Brain microvascular endothelial cell (primary cell): Measurements from ENCODE around the gene MATN1.

Experiments used
- DNase-seq: peaks from one replicate; pipeline ENCODE4 v3.0.0-alpha.2; 2020
- H3K27ac ChIP-seq: fragments of 250-450 bp; sonication (Bioruptor Pico); 2 replicates; pipeline ENCODE4 v1.5.1; 2020; ENCODE audit warnings: mild to moderate bottlenecking, moderate library complexity
- H3K27me3 ChIP-seq: fragments of 250-450 bp; sonication (Bioruptor Pico); replicated peaks from 2 replicates; pipeline ENCODE4 v1.5.1; 2020; ENCODE audit warnings: mild to moderate bottlenecking
- H3K36me3 ChIP-seq: fragments of 250-450 bp; sonication (Bioruptor Pico); replicated peaks from 2 replicates; pipeline ENCODE4 v1.5.1; 2020; ENCODE audit warnings: mild to moderate bottlenecking
- H3K4me3 ChIP-seq: 2 replicates; pipeline ENCODE4 v1.5.1; 2011; ENCODE audit warnings: low read depth, mild to moderate bottlenecking, control low read depth, low read length, moderate library complexity
- in situ Hi-C: cut with HindIII; loops from 2 replicates; pipeline ENCODE4 v1.10.0; 2017; ENCODE audit warnings: low sequenced_read_pairs, low pct_ligation_motif_present
- TF ChIP-seq, protein P1 (sequence below): IDR thresholded peaks from 2 replicates; pipeline ENCODE4 v1.5.1; 2011; ENCODE audit warnings: low read depth, mild to moderate bottlenecking, moderate library complexity, low read length, control low read depth, inconsistent platforms; ENCODE audit errors: missing control alignments

The MATN1 gene

DNA sequence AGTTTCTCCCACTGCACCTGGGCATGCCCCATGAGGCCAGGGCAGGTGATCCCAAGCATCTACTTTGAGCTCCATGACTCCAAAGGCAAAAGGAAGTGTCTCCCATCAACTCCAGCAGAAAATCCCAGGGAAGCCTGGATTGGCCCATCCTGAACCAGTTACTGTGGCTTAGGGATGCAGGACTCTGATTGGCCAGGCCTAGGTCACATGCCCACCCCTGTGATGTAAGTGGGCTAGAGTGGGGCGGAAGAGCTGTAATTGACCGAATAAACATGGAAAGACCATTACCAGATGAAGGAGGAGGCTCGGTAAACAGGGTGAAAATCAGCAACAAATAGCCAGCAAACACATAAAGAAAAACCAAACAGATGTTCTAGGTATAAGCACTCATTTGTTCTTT, 45.2 kb downstream of the MATN1 start:
- no peak overlapping the region for H3K27ac ChIP-seq
- no peaks in the 10 kb centered on the region for H3K27me3 ChIP-seq
- H3K4me3 ChIP-seq: no peak overlapping the region
- no peak for DNase-seq
- no peaks in the 10 kb centered on the region for H3K36me3 ChIP-seq
- in situ Hi-C loops: loop anchor here (25.0 kb wide), 1 partner anchor 1441 kb away; the partner anchor contains the start of genes MECR and PTPRU
- TF ChIP-seq, protein P1, sequence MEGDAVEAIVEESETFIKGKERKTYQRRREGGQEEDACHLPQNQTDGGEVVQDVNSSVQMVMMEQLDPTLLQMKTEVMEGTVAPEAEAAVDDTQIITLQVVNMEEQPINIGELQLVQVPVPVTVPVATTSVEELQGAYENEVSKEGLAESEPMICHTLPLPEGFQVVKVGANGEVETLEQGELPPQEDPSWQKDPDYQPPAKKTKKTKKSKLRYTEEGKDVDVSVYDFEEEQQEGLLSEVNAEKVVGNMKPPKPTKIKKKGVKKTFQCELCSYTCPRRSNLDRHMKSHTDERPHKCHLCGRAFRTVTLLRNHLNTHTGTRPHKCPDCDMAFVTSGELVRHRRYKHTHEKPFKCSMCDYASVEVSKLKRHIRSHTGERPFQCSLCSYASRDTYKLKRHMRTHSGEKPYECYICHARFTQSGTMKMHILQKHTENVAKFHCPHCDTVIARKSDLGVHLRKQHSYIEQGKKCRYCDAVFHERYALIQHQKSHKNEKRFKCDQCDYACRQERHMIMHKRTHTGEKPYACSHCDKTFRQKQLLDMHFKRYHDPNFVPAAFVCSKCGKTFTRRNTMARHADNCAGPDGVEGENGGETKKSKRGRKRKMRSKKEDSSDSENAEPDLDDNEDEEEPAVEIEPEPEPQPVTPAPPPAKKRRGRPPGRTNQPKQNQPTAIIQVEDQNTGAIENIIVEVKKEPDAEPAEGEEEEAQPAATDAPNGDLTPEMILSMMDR: no peak

DNA sequence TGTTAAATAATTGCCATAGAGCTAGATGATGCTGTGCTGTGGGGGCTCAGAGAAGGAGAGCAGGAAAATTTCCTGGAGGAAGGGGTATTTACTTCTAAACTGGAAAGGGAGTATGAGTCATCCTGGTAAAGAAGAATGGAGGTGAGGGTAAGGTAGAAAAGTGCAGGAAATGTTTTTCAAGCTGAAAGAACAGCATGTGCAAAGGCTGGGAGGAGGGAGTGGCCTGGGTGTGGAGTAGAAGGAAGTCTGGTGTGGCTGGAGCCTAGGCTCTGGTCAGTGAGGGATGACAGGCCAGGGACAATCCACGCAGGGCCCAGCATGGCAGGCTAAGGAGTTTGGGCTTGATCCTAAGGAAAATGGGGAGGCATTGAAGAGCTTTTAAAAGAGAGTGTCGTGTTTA, 45.9 kb downstream of the MATN1 start:
- Histone ChIP-seq H3K27ac (no peak overlapping the region), H3K27me3 (no peaks in the 10 kb centered on the region), H3K4me3 (no peak overlapping the region), H3K36me3 (no peaks in the 10 kb centered on the region)
- no peak for DNase-seq
- in situ Hi-C loops: loop anchor here (25.0 kb wide), 1 partner anchor 1440 kb away; the partner anchor contains the start of genes MECR and PTPRU
- TF ChIP-seq, protein P1: no peak

DNA sequence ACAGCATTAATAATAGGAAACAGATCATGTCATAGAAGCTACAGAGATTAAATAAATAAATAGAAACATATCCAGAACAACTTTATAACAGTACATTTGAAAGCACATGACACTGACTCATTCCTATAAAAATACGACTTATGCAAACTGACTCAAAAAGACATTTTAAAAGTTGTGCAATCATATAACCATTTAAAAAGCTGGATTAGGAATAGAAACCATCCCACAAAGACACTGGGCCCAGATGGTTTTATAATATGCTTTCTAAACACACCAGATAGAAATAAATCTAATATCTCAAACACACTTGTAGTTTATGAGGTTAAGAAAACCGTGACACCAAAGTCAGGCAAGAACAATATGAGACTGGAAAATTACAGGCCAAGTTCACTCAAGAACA, 47.6 kb downstream of the MATN1 start:
- H3K27ac ChIP-seq: no peak overlapping the region
- H3K4me3 ChIP-seq: no peak overlapping the region
- no peak for DNase-seq
- in situ Hi-C loops: loop anchor here (25.0 kb wide), 1 partner anchor 1438 kb away; the partner anchor contains the start of genes MECR and PTPRU
- TF ChIP-seq, protein P1: no peak
- H3K27me3 ChIP-seq: no peaks in the 10 kb centered on the region
- H3K36me3 ChIP-seq: no peaks in the 10 kb centered on the region

DNA sequence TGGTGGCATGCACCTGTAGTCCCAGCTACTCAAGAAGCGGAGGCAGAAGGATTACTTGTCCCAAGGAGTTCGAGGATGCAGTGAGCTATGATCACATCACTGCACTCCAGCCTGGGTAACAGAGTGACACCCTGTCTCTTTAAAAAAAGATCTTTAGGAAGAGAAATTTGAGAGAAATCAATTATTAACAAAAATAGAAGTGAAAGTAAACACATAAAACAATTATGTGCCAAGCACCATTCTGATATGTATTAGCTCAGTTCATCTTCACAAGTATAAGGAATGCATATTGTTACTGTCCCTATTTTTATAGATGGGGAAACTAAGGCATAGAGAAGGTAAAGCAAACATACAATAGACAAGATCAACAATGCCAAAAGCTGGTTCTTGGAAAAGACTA, 48.1 kb downstream of the MATN1 start:
- no peak for DNase-seq
- Histone ChIP-seq H3K27me3 (no peaks in the 10 kb centered on the region), H3K27ac (no peak overlapping the region), H3K36me3 (no peaks in the 10 kb centered on the region), H3K4me3 (no peak overlapping the region)
- TF ChIP-seq, protein P1: no peak
- in situ Hi-C loops: loop anchor here (25.0 kb wide), 1 partner anchor 1438 kb away; the partner anchor contains the start of genes MECR and PTPRU

GRCh38 chr1:30673395-30673794, 50.0 kb downstream of the MATN1 start:
- Histone ChIP-seq H3K4me3 (no peak overlapping the region), H3K27ac (no peak overlapping the region), H3K27me3 (no peaks in the 10 kb centered on the region), H3K36me3 (no peaks in the 10 kb centered on the region)
- in situ Hi-C loops: no loop called here
- no peak for DNase-seq
- TF ChIP-seq, protein P1: no peak

GRCh38 chr1:30672661-30673060, 50.7 kb downstream of the MATN1 start:
- Histone ChIP-seq H3K27me3 (no peaks in the 10 kb centered on the region), H3K27ac (no peak overlapping the region), H3K36me3 (no peaks in the 10 kb centered on the region), H3K4me3 (no peak overlapping the region)
- no peak for DNase-seq
- TF ChIP-seq, protein P1: no peak
- in situ Hi-C loops: no loop called here
